ENCODE results near the gene MAPK13. TPM values are rescaled to one million over a fixed set of nuclear protein-coding genes. Genes with fewer than 3 reads are reported as not detected.

The MAPK13 gene
- total RNA-seq, 4 donors from 2014 or later = 62.2 to 136 (median 104) TPM

GRCh38 chr6:36178544-36178943 lies 48.2 kb downstream of the MAPK13 start:
- Histone ChIP-seq H3K9me3 (peaks cover 0 to 5% (median 0%) of the 10 kb centered on the region in 3 donors), H3K27ac (no peak overlapping the region), H3K36me3 (no peaks in the 10 kb centered on the region), H3K27me3 (no peaks in the 10 kb centered on the region), H3K4me1 (no peaks in the 10 kb centered on the region), H3K4me3 (no peak overlapping the region)
- TF ChIP-seq POLR2A (IDR thresholded peaks at IDR 0.05) (no peak), CTCF (IDR thresholded peaks at IDR 0.05) (no peak)
- intact Hi-C loops (cut with DNase I) = no loop called here
- DNase-seq = no peak

- no peak overlapping the region for H3K27ac ChIP-seq
- intact Hi-C loops (cut with DNase I) = no loop called here
- no peaks in the 10 kb centered on the region for H3K36me3 ChIP-seq
- peaks cover 0 to 5% (median 0%) of the 10 kb centered on the region in 3 donors for H3K9me3 ChIP-seq
- DNase-seq = no peak
- 86 to 94% methylated on average over 1 of the region's 1 CpG for WGBS, 2 donors
- H3K27me3 ChIP-seq = no peaks in the 10 kb centered on the region
- no peaks in the 10 kb centered on the region for H3K4me1 ChIP-seq
- TF ChIP-seq POLR2A (IDR thresholded peaks at IDR 0.05) (no peak), CTCF (IDR thresholded peaks at IDR 0.05) (no peak)
- no peak overlapping the region for H3K4me3 ChIP-seq
These were observed 49.8 kb downstream of the MAPK13 start for GRCh38 chr6:36180126-36180525.

- Histone ChIP-seq H3K27me3 (no peaks in the 10 kb centered on the region), H3K9me3 (peaks cover 0 to 5% (median 0%) of the 10 kb centered on the region in 3 donors), H3K4me3 (no peak overlapping the region), H3K27ac (no peak overlapping the region), H3K36me3 (no peaks in the 10 kb centered on the region), H3K4me1 (no peaks in the 10 kb centered on the region)
- TF ChIP-seq CTCF (IDR thresholded peaks at IDR 0.05) (no peak), POLR2A (IDR thresholded peaks at IDR 0.05) (no peak)
- intact Hi-C loops (cut with DNase I) = no loop called here
- no peak for DNase-seq
These were observed 54.0 kb downstream of the MAPK13 start for GRCh38 chr6:36184311-36184710.

- 84 to 100% methylated on average over 2 of the region's 2 CpGs for WGBS, 2 donors
- H3K27ac ChIP-seq = no peak overlapping the region
- H3K4me3 ChIP-seq = no peak overlapping the region
- no peaks in the 10 kb centered on the region for H3K4me1 ChIP-seq
- peaks cover 0 to 5% (median 0%) of the 10 kb centered on the region in 3 donors for H3K9me3 ChIP-seq
- no peaks in the 10 kb centered on the region for H3K27me3 ChIP-seq
- DNase-seq = no peak
- intact Hi-C loops (cut with DNase I) = no loop called here
- TF ChIP-seq CTCF (IDR thresholded peaks at IDR 0.05) (no peak), POLR2A (IDR thresholded peaks at IDR 0.05) (no peak)
- H3K36me3 ChIP-seq = no peaks in the 10 kb centered on the region
These were observed 55.9 kb downstream of the MAPK13 start for GRCh38 chr6:36186199-36186598.

- Histone ChIP-seq H3K36me3 (no peaks in the 10 kb centered on the region), H3K4me1 (no peaks in the 10 kb centered on the region), H3K4me3 (no peak overlapping the region), H3K27ac (no peak overlapping the region), H3K9me3 (peaks cover 0 to under 1% (median 0%) of the 10 kb centered on the region in 3 donors), H3K27me3 (no peaks in the 10 kb centered on the region)
- DNase-seq = no peak
- intact Hi-C loops (cut with DNase I) = no loop called here
- WGBS, 2 donors = 74 to 75% methylated on average over 2 of the region's 2 CpGs
- no peak for TF ChIP-seq CTCF (IDR thresholded peaks at IDR 0.05)
- no peak for TF ChIP-seq POLR2A (IDR thresholded peaks at IDR 0.05)
These were observed 57.1 kb downstream of the MAPK13 start for GRCh38 chr6:36187446-36187845.

Other genes with a start within 250 kb of the MAPK13 start
- gene SRPK1, start 209.4 kb upstream of the MAPK13 start, total RNA-seq = 100 to 1,000 TPM in 2 of 4 donors, 10 to 100 TPM in 2; 66.1 to 109 (median 86.5) TPM
- gene SLC26A8, start 105.9 kb upstream of the MAPK13 start, total RNA-seq = under 1 TPM in 1 of 4 donors, not detected in 3; 0.19 TPM
- 10 to 100 TPM; 44.4 to 91.7 (median 59.1) TPM for gene MAPK14, start 102.7 kb upstream of the MAPK13 start, total RNA-seq
- gene BRPF3, start 66.2 kb downstream of the MAPK13 start, total RNA-seq = 10 to 100 TPM in 2 of 4 donors, 1 to 10 TPM in 2; 6.3 to 16.8 (median 9.9) TPM
- gene PNPLA1, start 139.5 kb downstream of the MAPK13 start, total RNA-seq = under 1 TPM in 2 of 4 donors, not detected in 2; 0.59 to 0.64 TPM
- not detected for gene BNIP5, start 206.4 kb downstream of the MAPK13 start, total RNA-seq

All from esophagus squamous epithelium (tissue), 5 donors.